A673 (cell line): ENCODE data around the gene FILIP1. TPM values are rescaled to one million over a fixed set of nuclear protein-coding genes. Genes with fewer than 3 reads are reported as not detected.

Experiments
- BruUV-seq: library from RNA; stranded (reverse); fragments of 400-500 nt; replicated peaks from 2 replicates; lab custom pipeline; 2021; lab: Mats Ljungman, UMichigan
- CTCF ChIA-PET: fragments of 300-600 bp; sonication (Branson Sonifier 250); formaldehyde crosslinking; loops from one replicate; lab custom pipeline; 2022; ENCODE audit warnings: antibody characterized with exemption; lab: Charles Lee
- POLR2A ChIA-PET: fragments of 300-600 bp; sonication (Branson Sonifier 250); formaldehyde crosslinking; loops from one replicate; lab custom pipeline; 2022; ENCODE audit warnings: antibody characterized with exemption; ENCODE audit not compliant: low non-redundant PET; lab: Charles Lee
- DNase-seq: peaks from one replicate; pipeline ENCODE4 v3.0.0-alpha.2; 2015; ENCODE audit warnings: low spot score
- H3K27ac ChIP-seq: fragments of 200-600 bp; sonication (generic); 2 replicates; pipeline ENCODE4 v1.5.1; 2016; ENCODE audit warnings: mixed run types, low read depth, mild to moderate bottlenecking, mixed read lengths, antibody characterized with exemption, low read length; ENCODE audit not compliant: poor library complexity, severe bottlenecking
- H3K27me3 ChIP-seq: fragments of 200-600 bp; sonication (generic); replicated peaks from 2 replicates; pipeline ENCODE4 v1.6.1; 2017; ENCODE audit warnings: mixed run types, low read depth, mild to moderate bottlenecking, mixed read lengths, antibody characterized with exemption, low read length; ENCODE audit not compliant: insufficient read depth, poor library complexity
- H3K36me3 ChIP-seq: fragments of 200-600 bp; sonication (generic); 2 replicates; pipeline ENCODE4 v1.6.1; 2016; ENCODE audit warnings: mixed run types, mild to moderate bottlenecking, mixed read lengths, antibody characterized with exemption, low read length; ENCODE audit not compliant: insufficient read depth, poor library complexity, severe bottlenecking
- H3K4me1 ChIP-seq: fragments of 200-600 bp; sonication (generic); 2 replicates; pipeline ENCODE4 v1.6.1; 2017; ENCODE audit warnings: mixed run types, mild to moderate bottlenecking, mixed read lengths, antibody characterized with exemption, low read length; ENCODE audit not compliant: insufficient read depth, poor library complexity, severe bottlenecking
- H3K4me3 ChIP-seq: fragments of 200-600 bp; sonication (generic); 2 replicates; pipeline ENCODE4 v1.5.1; 2016; ENCODE audit warnings: low read depth, mixed run types, mild to moderate bottlenecking, mixed read lengths, low read length; ENCODE audit not compliant: poor library complexity, severe bottlenecking
- H3K9me3 ChIP-seq: fragments of 200-600 bp; sonication (generic); 2 replicates; pipeline ENCODE4 v1.6.1; 2016; ENCODE audit warnings: mixed run types, low read depth, mild to moderate bottlenecking, mixed read lengths, antibody characterized with exemption, low read length; ENCODE audit not compliant: poor library complexity, severe bottlenecking
- EZH2 ChIP-seq: fragments of 200-600 bp; sonication (generic); IDR thresholded peaks from 2 replicates; pipeline ENCODE4 v1.6.1; 2017; ENCODE audit warnings: borderline replicate concordance, low read depth, mild to moderate bottlenecking, mixed read lengths, antibody characterized with exemption, low read length; ENCODE audit not compliant: poor library complexity, severe bottlenecking
- intact Hi-C: fragments of 100-400 bp; cut with micrococcal nuclease; formaldehyde crosslinking; loops from one replicate; pipeline ENCODE4 v1.10.0; 2022; ENCODE audit not compliant: unreplicated experiment
- total RNA-seq: library from RNA; stranded (reverse); gene quantifications from 2 replicates; pipeline ENCODE4 v1.2.3, GENCODE V29; 2021
- TF ChIP-seq, protein P1 (sequence below): fragments of 300-800, 200-600 bp; sonication (generic); conservative IDR thresholded peaks from 2 replicates; pipeline ENCODE4 v1.5.1; 2017; ENCODE audit warnings: low read depth, mild to moderate bottlenecking, antibody characterized with exemption, low read length, moderate library complexity, mixed read lengths

Gene FILIP1
- total RNA-seq, 1 experiment from 2014 or later, result 0.32 TPM

DNA sequence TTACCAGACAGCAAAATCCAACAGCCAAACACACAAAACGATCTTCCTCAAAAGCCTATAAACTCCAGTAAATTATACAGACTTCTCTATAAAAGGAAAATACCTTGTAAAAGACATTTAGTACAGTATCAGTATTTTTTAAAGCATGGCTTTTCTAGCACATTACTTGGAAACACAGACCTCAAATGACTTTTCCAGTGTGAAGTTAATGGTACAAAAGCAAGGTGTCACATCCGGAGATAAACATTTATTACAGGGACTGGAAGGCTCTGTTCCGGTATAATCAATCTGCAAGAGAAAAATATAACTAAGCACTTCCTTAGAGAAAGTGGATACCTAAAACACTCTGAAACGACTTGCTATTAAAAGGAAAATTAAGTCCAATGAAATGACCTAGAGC, 226.1 kb downstream of the FILIP1 start:
- Histone ChIP-seq H3K27me3 (no peaks in the 10 kb centered on the region), H3K9me3 (peaks cover 6% of the 10 kb centered on the region), H3K4me3 (no peak overlapping the region), H3K36me3 (peaks cover under 1% of the 10 kb centered on the region), H3K4me1 (no peaks in the 10 kb centered on the region), H3K27ac (no peak overlapping the region)
- intact Hi-C loops, result loop anchor here (2.0 kb wide), 1 partner anchor 259 kb away; no protein-coding TSS in a partner anchor
- POLR2A ChIA-PET, result no interaction called here
- TF ChIP-seq, protein P1, sequence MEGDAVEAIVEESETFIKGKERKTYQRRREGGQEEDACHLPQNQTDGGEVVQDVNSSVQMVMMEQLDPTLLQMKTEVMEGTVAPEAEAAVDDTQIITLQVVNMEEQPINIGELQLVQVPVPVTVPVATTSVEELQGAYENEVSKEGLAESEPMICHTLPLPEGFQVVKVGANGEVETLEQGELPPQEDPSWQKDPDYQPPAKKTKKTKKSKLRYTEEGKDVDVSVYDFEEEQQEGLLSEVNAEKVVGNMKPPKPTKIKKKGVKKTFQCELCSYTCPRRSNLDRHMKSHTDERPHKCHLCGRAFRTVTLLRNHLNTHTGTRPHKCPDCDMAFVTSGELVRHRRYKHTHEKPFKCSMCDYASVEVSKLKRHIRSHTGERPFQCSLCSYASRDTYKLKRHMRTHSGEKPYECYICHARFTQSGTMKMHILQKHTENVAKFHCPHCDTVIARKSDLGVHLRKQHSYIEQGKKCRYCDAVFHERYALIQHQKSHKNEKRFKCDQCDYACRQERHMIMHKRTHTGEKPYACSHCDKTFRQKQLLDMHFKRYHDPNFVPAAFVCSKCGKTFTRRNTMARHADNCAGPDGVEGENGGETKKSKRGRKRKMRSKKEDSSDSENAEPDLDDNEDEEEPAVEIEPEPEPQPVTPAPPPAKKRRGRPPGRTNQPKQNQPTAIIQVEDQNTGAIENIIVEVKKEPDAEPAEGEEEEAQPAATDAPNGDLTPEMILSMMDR, result no peak
- no peak for TF ChIP-seq EZH2
- no TSS peak for BruUV-seq
- CTCF ChIA-PET, result interaction anchor here (0.7 to 1.1 kb wide), 2 partner anchors 17 to 279 kb away, joined by 3 to 4 read pairs; partner anchors contain the start of gene TMEM30A
- no peak for DNase-seq

DNA sequence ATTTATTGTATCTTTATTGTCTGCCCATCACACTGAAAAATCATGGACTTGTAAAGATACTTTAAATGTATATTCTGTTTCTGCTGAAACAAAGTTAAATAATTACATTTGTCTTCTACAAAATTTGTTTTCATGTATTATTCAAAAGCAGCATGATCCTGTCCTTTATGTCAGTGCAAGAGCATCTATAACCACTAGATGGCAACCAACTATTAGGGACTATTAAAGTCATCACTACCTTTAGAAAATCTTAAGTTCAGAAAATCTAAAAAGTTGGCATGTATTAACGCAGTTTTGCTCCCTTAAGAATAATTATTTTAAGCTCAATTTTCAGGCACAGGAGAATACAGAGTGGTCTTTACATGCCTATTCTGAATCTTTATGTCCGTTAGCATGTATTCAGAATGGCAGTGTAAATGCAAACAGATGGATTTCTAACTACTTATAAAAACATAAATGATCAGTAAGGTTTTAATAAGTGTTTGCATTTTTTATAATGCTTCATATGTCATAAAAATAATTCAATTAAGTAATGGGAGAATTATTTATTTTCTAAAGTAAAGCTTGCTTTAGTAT, 226.8 kb downstream of the FILIP1 start:
- Histone ChIP-seq H3K27ac (no peak overlapping the region), H3K4me1 (no peaks in the 10 kb centered on the region), H3K9me3 (no peaks in the 10 kb centered on the region), H3K4me3 (no peak overlapping the region), H3K36me3 (no peaks in the 10 kb centered on the region), H3K27me3 (no peaks in the 10 kb centered on the region)
- CTCF ChIA-PET, result interaction anchor here (0.7 kb wide), 1 partner anchor 18 kb away, joined by 4 read pairs; the partner anchor contains the start of gene TMEM30A
- BruUV-seq, result no TSS peak
- intact Hi-C loops, result loop anchor here (2.0 kb wide), 1 partner anchor 260 kb away; no protein-coding TSS in a partner anchor
- no peak for TF ChIP-seq EZH2
- TF ChIP-seq, protein P1, result peak; percentile 89
- peak; percentile 73 for DNase-seq
- POLR2A ChIA-PET, result no interaction called here

DNA sequence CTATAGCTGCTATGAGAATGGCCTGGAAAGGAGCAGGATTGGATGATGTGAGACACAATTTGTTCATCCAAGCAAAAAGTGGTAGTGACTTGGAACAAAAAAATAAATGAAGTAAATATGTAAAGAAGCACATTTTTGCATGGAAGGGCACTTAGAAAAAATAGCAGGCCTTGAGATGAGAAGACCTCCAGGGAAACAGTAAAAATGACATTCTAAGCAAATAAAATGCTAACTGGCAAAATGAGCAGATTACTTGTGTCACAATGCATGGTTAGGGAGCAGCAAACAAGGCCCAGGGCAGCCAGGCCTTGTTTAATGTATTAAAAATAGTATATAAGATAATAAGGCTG, 230.2 kb downstream of the FILIP1 start:
- POLR2A ChIA-PET, result no interaction called here
- Histone ChIP-seq H3K27ac (no peak overlapping the region), H3K27me3 (no peaks in the 10 kb centered on the region), H3K9me3 (no peaks in the 10 kb centered on the region), H3K4me1 (no peaks in the 10 kb centered on the region), H3K4me3 (no peak overlapping the region), H3K36me3 (peaks cover 14% of the 10 kb centered on the region)
- no peak for DNase-seq
- CTCF ChIA-PET, result no interaction called here
- intact Hi-C loops, result no loop called here
- no TSS peak for BruUV-seq
- TF ChIP-seq EZH2, result no peak
- TF ChIP-seq, protein P1, result no peak
